Liver (tissue), 9 donors: ENCODE results near the gene APOC1. TPM values are rescaled to one million over a fixed set of nuclear protein-coding genes. Genes with fewer than 3 reads are reported as not detected.
"Not testable (repeated sequence)": the region's sequence is repeated elsewhere in the genome, so short reads cannot be mapped to it uniquely, and the experiment has no call there.

Source experiments
- DNase-seq: peaks from one replicate; pipeline ENCODE4 v3.0.0-alpha.2; 2017; ENCODE audit warnings: low spot score
- H3K27ac ChIP-seq, 2 donors: one replicate each; pipeline ENCODE4 v1.7.0; 2013; ENCODE audit warnings: inconsistent platforms in 2 of 2, low read length in 2 of 2, control low read depth in 1 of 2, low read depth in 1 of 2, mild to moderate bottlenecking in 1 of 2
- H3K27me3 ChIP-seq, 4 donors: one replicate each; pipeline versions ENCODE4 v1.6.1 to v1.7.0; 2013; ENCODE audit warnings: low read length in 3 of 4, inconsistent platforms in 1 of 4, mild to moderate bottlenecking in 1 of 4, moderate library complexity in 1 of 4; ENCODE audit not compliant: control insufficient read depth in 4 of 4, insufficient read depth in 4 of 4
- H3K36me3 ChIP-seq, 4 donors: one replicate each; pipeline versions ENCODE4 v1.6.1 to v1.7.0; 2013; ENCODE audit warnings: low read length in 3 of 4, mild to moderate bottlenecking in 3 of 4, low read depth in 1 of 4, moderate library complexity in 1 of 4; ENCODE audit not compliant: control insufficient read depth in 4 of 4, insufficient read depth in 3 of 4
- H3K4me1 ChIP-seq, 4 donors: one replicate each; pipeline versions ENCODE4 v1.6.1 to v1.7.0; 2013; ENCODE audit warnings: low read length in 3 of 4, mild to moderate bottlenecking in 3 of 4, moderate library complexity in 1 of 4; ENCODE audit not compliant: control insufficient read depth in 4 of 4, insufficient read depth in 4 of 4
- H3K4me3 ChIP-seq, 3 donors: one replicate each; pipeline versions ENCODE4 v1.6.1 to v1.7.0; 2013; ENCODE audit warnings: low read length in 3 of 3, control low read depth in 1 of 3, low read depth in 1 of 3, mild to moderate bottlenecking in 1 of 3
- H3K9ac ChIP-seq, 2 donors: one replicate each; pipeline ENCODE4 v1.7.0; 2013; ENCODE audit warnings: low read length in 2 of 2, mild to moderate bottlenecking in 2 of 2, moderate library complexity in 2 of 2, control low read depth in 1 of 2, low read depth in 1 of 2
- H3K9me3 ChIP-seq, 4 donors: one replicate each; pipeline versions ENCODE4 v1.6.1 to v1.7.0; 2013; ENCODE audit warnings: low read length in 3 of 4; ENCODE audit not compliant: control insufficient read depth in 4 of 4
- ATF3 ChIP-seq: IDR thresholded peaks from 2 replicates; pipeline ENCODE4 v1.6.1; 2016; ENCODE audit warnings: antibody characterized with exemption
- CTCF ChIP-seq: fragments of 150-350 bp; IDR thresholded peaks from 2 replicates; pipeline ENCODE4 v1.5.1; 2017; ENCODE audit warnings: improper control_type of control experiment, low read depth, low read length; ENCODE audit not compliant: missing input control
- EGR1 ChIP-seq, 2 donors: IDR thresholded peaks; 2 replicates each; pipeline ENCODE4 v1.6.1; 2016 to 2018; ENCODE audit warnings: antibody characterized with exemption in 2 of 2, low read depth in 2 of 2
- FOXA1 ChIP-seq: IDR thresholded peaks from 2 replicates; pipeline ENCODE4 v1.6.1; 2016; ENCODE audit warnings: antibody characterized with exemption
- FOXA2 ChIP-seq: IDR thresholded peaks from 2 replicates; pipeline ENCODE4 v1.6.1; 2016; ENCODE audit warnings: antibody characterized with exemption
- GABPA ChIP-seq, 2 donors: IDR thresholded peaks in 1 of 2; conservative IDR thresholded peaks in 1 of 2; 2 replicates each; pipeline ENCODE4 v1.6.1; 2016; ENCODE audit warnings: antibody characterized with exemption in 2 of 2, mild to moderate bottlenecking in 1 of 2, moderate library complexity in 1 of 2
- HNF4A ChIP-seq, 2 donors: conservative IDR thresholded peaks; 2 replicates each; pipeline ENCODE4 v1.6.1; 2016; ENCODE audit warnings: antibody characterized with exemption in 2 of 2, mild to moderate bottlenecking in 2 of 2
- HNF4G ChIP-seq: IDR thresholded peaks from 2 replicates; pipeline ENCODE4 v1.6.1; 2016; ENCODE audit warnings: antibody characterized with exemption
- MAX ChIP-seq: IDR thresholded peaks from 2 replicates; pipeline ENCODE4 v1.6.1; 2016; ENCODE audit warnings: antibody characterized with exemption
- NR2F2 ChIP-seq: IDR thresholded peaks from 2 replicates; pipeline ENCODE4 v1.6.1; 2016; ENCODE audit warnings: antibody characterized with exemption
- RAD21 ChIP-seq, 2 donors: IDR thresholded peaks; 2 replicates each; pipeline ENCODE4 v1.6.1; 2016; ENCODE audit warnings: antibody characterized with exemption in 2 of 2, mild to moderate bottlenecking in 2 of 2
- REST ChIP-seq: IDR thresholded peaks from 2 replicates; pipeline ENCODE4 v1.6.1; 2016; ENCODE audit warnings: antibody characterized with exemption, mild to moderate bottlenecking
- RXRA ChIP-seq, 2 donors: IDR thresholded peaks; 2 replicates each; pipeline ENCODE4 v1.6.1; 2017 to 2018; ENCODE audit warnings: antibody characterized with exemption in 2 of 2, mild to moderate bottlenecking in 1 of 2
- SP1 ChIP-seq: IDR thresholded peaks from 2 replicates; pipeline ENCODE4 v1.6.1; 2018; ENCODE audit warnings: antibody characterized with exemption, mild to moderate bottlenecking
- TAF1 ChIP-seq: conservative IDR thresholded peaks from 2 replicates; pipeline ENCODE4 v1.6.1; 2016; ENCODE audit warnings: antibody characterized with exemption, mild to moderate bottlenecking
- YY1 ChIP-seq: IDR thresholded peaks from 2 replicates; pipeline ENCODE4 v1.6.1; 2016; ENCODE audit warnings: antibody characterized with exemption, mild to moderate bottlenecking
- ZBTB33 ChIP-seq: IDR thresholded peaks from 2 replicates; pipeline ENCODE4 v1.6.1; 2016; ENCODE audit warnings: antibody characterized with exemption
- WGBS: extraction: QIAGEN DNeasy Blood & Tissue Kit; methylation state at CpG from one replicate; pipeline ENCODE4 v1.1.7; 2013; 5-methylcytosine and 5-hydroxymethylcytosine counted together
- polyA plus RNA-seq, 2 donors: library from polyadenylated mRNA; stranded (reverse) in 1 of 2; unstranded in 1 of 2; fragments of 200-250 nt in 1 of 2; fragments of >200 nt in 1 of 2; fragmentation: Nextera tagmentation in 1 of 2; extraction: Ambion mirVana in 1 of 2; gene quantifications; one replicate each; pipeline versions ENCODE4 v1.2.1 to v1.2.3, GENCODE V29; 2013 to 2015
- total RNA-seq, 2 donors: library from RNA; depleted of rRNA; stranded (reverse); fragments of >200 nt; gene quantifications; one replicate each; pipeline ENCODE4 v1.2.3, GENCODE V29; 2014
- donor health status: healthy.
- donor health status: healthy.
- donor health status: healthy.
- donor health status: healthy.
- donor health status: healthy.

The APOC1 gene
- total and polyA plus RNA-seq, 4 donors = 612 to 10,095 (median 2,966) TPM

- Histone ChIP-seq H3K4me3 (no peak overlapping the region), H3K9ac (no peak overlapping the region), H3K36me3 (peaks cover 8 to 39% (median 17%) of the 10 kb centered on the region in 4 donors), H3K4me1 (no peaks in the 10 kb centered on the region), H3K27ac (no peak overlapping the region), H3K9me3 (no peaks in the 10 kb centered on the region), H3K27me3 (no peaks in the 10 kb centered on the region)
- WGBS = 84% methylated on average over 18 of the region's 18 CpGs
- no peak for DNase-seq
- TF ChIP-seq EGR1 (IDR thresholded peaks at IDR 0.05; ENCODE audit: low read depth in 2 of 2) = no peak
- no peak for TF ChIP-seq HNF4A (conservative IDR thresholded peaks at IDR 0.05)
- no peak for TF ChIP-seq FOXA1
- no peak for TF ChIP-seq FOXA2
- TF ChIP-seq HNF4G = no peak
- no peak for TF ChIP-seq RAD21 (IDR thresholded peaks at IDR 0.05)
- TF ChIP-seq YY1 = no peak
- TF ChIP-seq MAX = no peak
- no peak for TF ChIP-seq ATF3
Measured at GRCh38 chr19:44879309-44880065, 34.9 kb upstream of the APOC1 start.

GRCh38 chr19:44882063-44882462 is 32.3 kb upstream of the APOC1 start:
- no peaks in the 10 kb centered on the region for H3K27me3 ChIP-seq
- peaks cover 1 to 33% (median 8%) of the 10 kb centered on the region in 4 donors for H3K36me3 ChIP-seq
- no peak overlapping the region for H3K27ac ChIP-seq
- H3K4me3 ChIP-seq = no peak overlapping the region
- 95% methylated on average over 15 of the region's 15 CpGs for WGBS
- no peaks in the 10 kb centered on the region for H3K9me3 ChIP-seq
- TF ChIP-seq HNF4A (conservative IDR thresholded peaks at IDR 0.05) (no peak), ZBTB33 (no peak), GABPA (IDR thresholded peaks at IDR 0.05 in 1 of 2, conservative IDR thresholded peaks at IDR 0.05 in 1 of 2) (no peak), CTCF (no peak), YY1 (no peak), FOXA2 (no peak), HNF4G (no peak), MAX (no peak), SP1 (no peak), REST (no peak), ATF3 (no peak), TAF1 (no peak), NR2F2 (no peak), RXRA (IDR thresholded peaks at IDR 0.05) (no peak)
- H3K9ac ChIP-seq = no peak overlapping the region
- no peaks in the 10 kb centered on the region for H3K4me1 ChIP-seq
- DNase-seq = no peak

GRCh38 chr19:44882619-44883397 is 31.6 kb upstream of the APOC1 start:
- not testable (repeated sequence) for H3K4me1 ChIP-seq, H3K27ac ChIP-seq, DNase-seq, H3K4me3 ChIP-seq, H3K9ac ChIP-seq, H3K9me3 ChIP-seq, H3K27me3 ChIP-seq
- 95% methylated on average over 19 of the region's 19 CpGs for whole genome bisulfite sequencing
- H3K36me3 ChIP-seq = peaks cover 1 to 32% (median 7%) of the 10 kb centered on the region in 4 donors
